DND-41 (cell line): ENCODE results near the gene AIPL1.

Experiments used
- ATAC-seq: fragments of 200-7000 bp; cut with Tn5 transposase; 3 replicates; pipeline ENCODE4 v1.9.1; 2021; ENCODE audit warnings: low read depth; ENCODE audit not compliant: insufficient read depth
- DNase-seq: peaks from one replicate; pipeline ENCODE4 v3.0.0-alpha.2; 2020
- H2AFZ ChIP-seq: 2 replicates; pipeline ENCODE4 v1.6.0; 2012; ENCODE audit warnings: low read depth, low read length
- H3K27ac ChIP-seq: 2 replicates; pipeline ENCODE4 v1.5.1; 2012; ENCODE audit warnings: low read length, inconsistent platforms
- H3K27me3 ChIP-seq: fragments of 200-600 bp; sonication (generic); 2 replicates; pipeline ENCODE4 v1.6.0; 2012; ENCODE audit warnings: low read length, mild to moderate bottlenecking, inconsistent platforms; ENCODE audit not compliant: insufficient read depth, poor library complexity
- H3K36me3 ChIP-seq: 2 replicates; pipeline ENCODE4 v1.5.1; 2012; ENCODE audit warnings: low read length, inconsistent platforms; ENCODE audit not compliant: insufficient read depth
- H3K4me1 ChIP-seq: 2 replicates; pipeline ENCODE4 v1.5.1; 2012; ENCODE audit warnings: mild to moderate bottlenecking, low read length; ENCODE audit not compliant: insufficient read depth
- H3K4me2 ChIP-seq: 2 replicates; pipeline ENCODE4 v1.6.0; 2012; ENCODE audit warnings: mild to moderate bottlenecking, moderate library complexity, low read length, inconsistent platforms; ENCODE audit not compliant: insufficient read depth
- H3K4me3 ChIP-seq, 2 experiments: fragments of 200-600 bp in 1 of 2; shearing (Covaris generic) in 1 of 2; 2 replicates each; pipeline ENCODE4 v1.5.1; 2012 to 2016; ENCODE audit warnings: inconsistent platforms in 2 of 2, low read length in 2 of 2, mild to moderate bottlenecking in 2 of 2, low read depth in 1 of 2, moderate library complexity in 1 of 2
- H3K79me2 ChIP-seq: 2 replicates; pipeline ENCODE4 v1.6.0; 2012; ENCODE audit warnings: low read length, inconsistent platforms; ENCODE audit not compliant: insufficient read depth
- H3K9ac ChIP-seq: 2 replicates; pipeline ENCODE4 v1.6.0; 2012; ENCODE audit warnings: low read depth, mild to moderate bottlenecking, inconsistent platforms, low read length, moderate library complexity
- H3K9me3 ChIP-seq: 2 replicates; pipeline ENCODE4 v1.5.1; 2012; ENCODE audit warnings: low read length, moderate library complexity, mild to moderate bottlenecking, inconsistent platforms; ENCODE audit not compliant: insufficient read depth, severe bottlenecking
- H4K20me1 ChIP-seq: 2 replicates; pipeline ENCODE4 v1.6.0; 2012; ENCODE audit warnings: low read length; ENCODE audit not compliant: insufficient read depth
- CTCF ChIP-seq: IDR thresholded peaks from 2 replicates; pipeline ENCODE4 v1.5.1; 2012; ENCODE audit warnings: borderline replicate concordance, low read length, moderate library complexity, mild to moderate bottlenecking; ENCODE audit not compliant: poor library complexity, severe bottlenecking; ENCODE audit errors: extremely low read depth
- EZH2 ChIP-seq: IDR thresholded peaks from 3 replicates; pipeline ENCODE4 v1.6.1; 2012; ENCODE audit warnings: borderline replicate concordance, low read depth, mild to moderate bottlenecking, moderate library complexity, low read length, inconsistent platforms; ENCODE audit not compliant: severe bottlenecking

AIPL1 gene

GRCh38 chr17:6415616-6416015, 19.3 kb downstream of the AIPL1 start:
- ATAC-seq = no peak
- peaks cover 9% of the 10 kb centered on the region; the same call in 1 of the 2 replicates for H4K20me1 ChIP-seq
- H3K4me2 ChIP-seq = no peak overlapping the region
- no peaks in the 10 kb centered on the region for H3K9me3 ChIP-seq
- peaks cover 5% of the 10 kb centered on the region for H3K27me3 ChIP-seq
- H3K36me3 ChIP-seq = no peaks in the 10 kb centered on the region
- no peaks in the 10 kb centered on the region for H3K4me1 ChIP-seq
- no peaks in the 10 kb centered on the region for H3K79me2 ChIP-seq
- H3K4me3 ChIP-seq = no peak overlapping the region
- no peak overlapping the region for H3K9ac ChIP-seq
- TF ChIP-seq CTCF = no peak
- no peak for TF ChIP-seq EZH2
- H3K27ac ChIP-seq = no peak overlapping the region
- H2AFZ ChIP-seq = no peak overlapping the region
- DNase-seq = no peak

- Histone ChIP-seq H3K9ac (no peak overlapping the region), H3K27me3 (peaks cover 5% of the 10 kb centered on the region), H3K4me3 (no peak overlapping the region), H3K9me3 (no peaks in the 10 kb centered on the region), H2AFZ (no peak overlapping the region), H3K36me3 (no peaks in the 10 kb centered on the region), H3K79me2 (no peaks in the 10 kb centered on the region), H4K20me1 (peaks cover 3% of the 10 kb centered on the region; the same call in 1 of the 2 replicates), H3K27ac (no peak overlapping the region), H3K4me2 (no peak overlapping the region), H3K4me1 (no peaks in the 10 kb centered on the region)
- no peak for DNase-seq
- ATAC-seq = peak; percentile 55; the same call in 1 of the 3 replicates
- peak; percentile 73 for TF ChIP-seq CTCF
- TF ChIP-seq EZH2 = no peak
Observed at GRCh38 chr17:6413065-6413464, 21.9 kb downstream of the AIPL1 start.

DNA sequence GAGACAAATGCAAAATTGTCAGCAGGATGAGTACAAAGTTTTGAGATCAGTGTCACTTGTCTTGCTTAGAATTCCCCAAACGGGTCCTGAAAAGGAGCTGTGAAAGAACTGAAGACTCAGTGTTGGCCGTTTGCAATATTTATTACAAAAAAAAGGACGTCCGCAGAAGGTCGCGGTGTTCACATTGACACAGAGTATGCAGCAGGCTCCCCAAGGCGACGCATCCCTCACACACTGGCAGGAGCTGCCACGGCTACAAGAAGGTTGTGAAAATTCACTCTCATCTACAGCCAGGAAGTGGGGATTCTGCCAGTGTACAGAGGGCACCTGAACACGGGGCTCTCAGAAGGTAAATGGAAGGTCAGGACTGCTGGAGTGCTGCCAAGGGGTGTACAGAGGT, 26.2 kb downstream of the AIPL1 start:
- ATAC-seq (no peak), DNase-seq (no peak)
- H3K79me2 ChIP-seq = no peaks in the 10 kb centered on the region
- no peak overlapping the region for H3K27ac ChIP-seq
- no peaks in the 10 kb centered on the region for H3K4me1 ChIP-seq
- H3K9me3 ChIP-seq = no peaks in the 10 kb centered on the region
- H3K27me3 ChIP-seq = no peaks in the 10 kb centered on the region
- no peak overlapping the region for H3K4me2 ChIP-seq
- H4K20me1 ChIP-seq = peaks cover 5% of the 10 kb centered on the region; the same call in 1 of the 2 replicates
- no peak overlapping the region for H3K4me3 ChIP-seq
- no peak for TF ChIP-seq EZH2
- no peak for TF ChIP-seq CTCF
- H2AFZ ChIP-seq = no peak overlapping the region
- H3K9ac ChIP-seq = no peak overlapping the region
- no peaks in the 10 kb centered on the region for H3K36me3 ChIP-seq

DNA sequence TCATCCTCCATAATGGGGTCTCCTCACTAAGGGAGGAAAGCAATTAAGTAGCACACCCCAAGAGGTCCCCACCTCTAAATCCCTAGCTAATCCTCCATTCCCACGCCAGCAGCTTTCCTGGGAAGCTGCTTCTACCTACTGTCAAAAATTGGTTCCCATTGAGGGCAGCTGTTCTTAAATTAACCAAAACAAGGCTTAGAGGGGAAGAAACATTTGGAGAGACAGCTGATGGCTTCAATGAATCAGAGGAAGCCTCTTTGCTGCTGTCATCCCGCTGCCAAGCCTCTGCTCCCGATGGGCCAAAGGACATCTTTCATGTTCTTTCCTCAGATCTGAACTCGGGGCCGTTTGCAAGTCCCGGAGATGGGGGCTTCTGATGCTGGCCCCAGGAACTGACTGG, 26.6 kb downstream of the AIPL1 start:
- no peak overlapping the region for H3K27ac ChIP-seq
- no peaks in the 10 kb centered on the region for H3K36me3 ChIP-seq
- H3K27me3 ChIP-seq = no peaks in the 10 kb centered on the region
- no peaks in the 10 kb centered on the region for H3K4me1 ChIP-seq
- H2AFZ ChIP-seq = no peak overlapping the region
- DNase-seq = no peak
- TF ChIP-seq CTCF (no peak), EZH2 (no peak)
- peaks cover 5% of the 10 kb centered on the region; the same call in 1 of the 2 replicates for H4K20me1 ChIP-seq
- ATAC-seq = no peak
- H3K79me2 ChIP-seq = no peaks in the 10 kb centered on the region
- no peak overlapping the region for H3K4me2 ChIP-seq
- no peak overlapping the region for H3K9ac ChIP-seq
- H3K9me3 ChIP-seq = no peaks in the 10 kb centered on the region
- no peak overlapping the region for H3K4me3 ChIP-seq
